ENCODE measurements around the gene LDB3.

The LDB3 gene

DNA sequence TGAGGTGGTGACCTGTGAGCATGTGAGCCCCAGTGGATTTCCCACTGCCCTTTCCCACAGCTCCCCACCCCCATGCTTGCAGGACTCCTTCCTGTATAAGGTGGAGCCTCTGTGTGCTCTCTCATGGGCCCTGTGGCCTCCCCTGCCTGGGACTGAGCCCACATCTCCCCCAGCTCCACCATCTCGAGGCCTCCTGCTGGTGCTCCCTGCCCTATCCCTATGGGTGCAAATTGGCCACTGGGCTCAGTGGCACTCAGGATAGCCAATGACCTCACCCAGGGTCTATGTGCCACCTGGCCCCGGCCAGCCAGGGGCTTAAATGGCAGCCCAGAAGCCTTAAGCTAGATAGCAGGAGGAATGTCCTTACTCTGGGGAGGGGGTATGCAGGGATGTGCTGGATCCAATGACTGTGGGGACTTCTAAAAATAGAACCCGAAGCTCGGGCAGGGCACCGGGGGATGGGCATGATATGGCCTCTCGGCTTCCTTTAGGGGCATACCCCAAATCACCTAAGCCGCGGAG is 2.0 kb downstream of the LDB3 start:
- Histone ChIP-seq H3K27me3 (ENCODE audit: control insufficient read depth, insufficient read depth, low read length) (peaks cover 5% of the 10 kb centered on the region), H3K9me3 (replicated peaks; ENCODE audit: low read length) (no peaks in the 10 kb centered on the region)

DNA sequence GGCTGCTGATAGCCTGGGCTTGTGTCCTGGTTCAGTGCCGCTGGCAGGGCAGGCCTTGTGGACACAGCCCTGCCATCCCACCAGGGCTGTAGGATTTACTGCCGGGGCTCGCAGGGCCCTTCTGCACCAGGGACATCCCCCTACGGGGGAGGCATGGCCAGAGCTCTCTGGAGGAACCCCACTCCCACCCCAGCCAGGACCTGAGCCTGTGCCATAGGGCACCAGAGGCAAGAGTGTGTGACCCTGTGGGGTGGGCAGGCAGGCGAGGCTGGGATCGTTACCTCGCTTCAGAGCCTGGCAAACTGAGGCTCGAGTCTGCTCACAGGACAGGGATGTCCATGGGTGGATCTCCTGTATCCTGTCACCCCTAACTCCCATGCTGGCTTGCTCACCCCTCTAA is 2.6 kb downstream of the LDB3 start:
- Histone ChIP-seq H3K4me3 (ENCODE audit: low read length) (no peak overlapping the region), H3K36me3 (ENCODE audit: insufficient read depth, low read length) (no peaks in the 10 kb centered on the region), H3K9me3 (replicated peaks; ENCODE audit: low read length) (no peaks in the 10 kb centered on the region), H3K27me3 (ENCODE audit: control insufficient read depth, insufficient read depth, low read length) (peaks cover 5% of the 10 kb centered on the region), H3K4me1 (ENCODE audit: control insufficient read depth, insufficient read depth, low read length) (peaks cover 35% of the 10 kb centered on the region), H3K4me2 (ENCODE audit: low read length) (no peak overlapping the region), H3K9ac (ENCODE audit: low read depth, low read length) (no peak overlapping the region)

More for the DNA sequence above, 2.0 kb downstream of the LDB3 start:
- Histone ChIP-seq H3K4me3 (ENCODE audit: low read length) (no peak overlapping the region), H3K9ac (ENCODE audit: low read depth, low read length) (no peak overlapping the region), H3K4me2 (ENCODE audit: low read length) (no peak overlapping the region), H3K36me3 (ENCODE audit: insufficient read depth, low read length) (no peaks in the 10 kb centered on the region), H3K4me1 (ENCODE audit: control insufficient read depth, insufficient read depth, low read length) (peaks cover 35% of the 10 kb centered on the region)

DNA sequence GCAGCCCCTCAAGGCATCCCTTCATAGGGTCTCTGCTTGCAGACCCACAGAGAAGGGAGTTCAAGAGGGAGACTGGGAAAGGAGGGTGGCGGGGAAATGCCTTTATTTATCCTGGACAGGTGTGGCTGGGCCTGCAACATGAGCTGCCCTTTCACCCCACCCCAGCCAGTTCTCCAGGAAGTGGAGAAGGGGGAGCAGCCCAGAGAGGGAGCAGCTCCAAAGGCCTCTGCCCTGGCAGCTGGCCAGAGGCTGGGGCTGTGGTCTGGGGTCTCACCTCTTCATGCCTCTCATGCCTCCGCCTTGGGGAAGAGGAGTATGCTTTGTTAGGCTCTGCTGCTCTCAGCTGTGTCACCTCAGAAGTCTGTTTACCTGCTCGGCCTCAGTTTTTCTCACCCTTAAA is 3.1 kb downstream of the LDB3 start:
- H3K4me3 ChIP-seq (ENCODE audit: low read length): no peak overlapping the region
- no peak overlapping the region for H3K9ac ChIP-seq (ENCODE audit: low read depth, low read length)
- H3K4me1 ChIP-seq (ENCODE audit: control insufficient read depth, insufficient read depth, low read length): peaks cover 35% of the 10 kb centered on the region
- no peaks in the 10 kb centered on the region for H3K9me3 ChIP-seq (replicated peaks; ENCODE audit: low read length)
- H3K36me3 ChIP-seq (ENCODE audit: insufficient read depth, low read length): no peaks in the 10 kb centered on the region
- no peak overlapping the region for H3K4me2 ChIP-seq (ENCODE audit: low read length)
- H3K27me3 ChIP-seq (ENCODE audit: control insufficient read depth, insufficient read depth, low read length): peaks cover 5% of the 10 kb centered on the region

DNA sequence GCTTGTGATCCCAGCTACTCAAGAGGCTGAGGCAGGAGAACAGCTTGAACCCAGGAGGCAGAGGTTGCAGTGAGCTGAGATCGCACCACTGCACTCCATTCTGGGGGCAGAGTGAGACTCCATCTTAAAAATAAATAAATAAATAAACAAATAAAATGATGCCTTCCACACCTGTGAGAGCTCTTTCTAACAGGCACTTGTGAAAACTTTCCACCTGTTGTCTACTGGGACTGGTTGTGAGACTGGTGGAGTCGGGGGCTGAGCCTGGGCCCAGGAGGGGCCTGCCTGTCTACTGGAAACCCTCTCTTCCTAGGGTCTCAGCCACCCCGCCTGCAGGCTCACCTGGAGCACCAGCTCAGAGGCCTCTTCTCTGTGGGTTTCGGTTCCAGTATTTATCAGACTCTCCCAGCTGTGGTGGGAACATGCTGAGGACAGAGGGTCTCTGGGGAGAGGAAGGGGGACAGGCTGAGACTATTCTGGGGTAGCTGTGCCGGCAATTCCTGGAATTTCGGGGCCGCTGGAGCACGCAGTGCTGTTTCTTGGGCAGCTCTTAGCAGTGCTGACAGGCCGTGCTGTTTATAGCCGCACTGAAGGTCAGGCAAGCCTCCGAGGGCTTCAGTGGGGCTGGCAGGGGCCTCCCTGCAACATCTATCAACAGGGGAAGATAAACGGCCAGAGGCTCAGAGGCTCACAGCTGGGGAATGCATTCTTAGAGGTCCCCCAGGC is 3.8 kb downstream of the LDB3 start:
- Histone ChIP-seq H3K4me2 (ENCODE audit: low read length) (no peak overlapping the region), H3K9ac (ENCODE audit: low read depth, low read length) (no peak overlapping the region), H3K36me3 (ENCODE audit: insufficient read depth, low read length) (no peaks in the 10 kb centered on the region), H3K27me3 (ENCODE audit: control insufficient read depth, insufficient read depth, low read length) (peaks cover 5% of the 10 kb centered on the region), H3K9me3 (replicated peaks; ENCODE audit: low read length) (no peaks in the 10 kb centered on the region), H3K4me1 (ENCODE audit: control insufficient read depth, insufficient read depth, low read length) (peaks cover 35% of the 10 kb centered on the region), H3K4me3 (ENCODE audit: low read length) (no peak overlapping the region)

DNA sequence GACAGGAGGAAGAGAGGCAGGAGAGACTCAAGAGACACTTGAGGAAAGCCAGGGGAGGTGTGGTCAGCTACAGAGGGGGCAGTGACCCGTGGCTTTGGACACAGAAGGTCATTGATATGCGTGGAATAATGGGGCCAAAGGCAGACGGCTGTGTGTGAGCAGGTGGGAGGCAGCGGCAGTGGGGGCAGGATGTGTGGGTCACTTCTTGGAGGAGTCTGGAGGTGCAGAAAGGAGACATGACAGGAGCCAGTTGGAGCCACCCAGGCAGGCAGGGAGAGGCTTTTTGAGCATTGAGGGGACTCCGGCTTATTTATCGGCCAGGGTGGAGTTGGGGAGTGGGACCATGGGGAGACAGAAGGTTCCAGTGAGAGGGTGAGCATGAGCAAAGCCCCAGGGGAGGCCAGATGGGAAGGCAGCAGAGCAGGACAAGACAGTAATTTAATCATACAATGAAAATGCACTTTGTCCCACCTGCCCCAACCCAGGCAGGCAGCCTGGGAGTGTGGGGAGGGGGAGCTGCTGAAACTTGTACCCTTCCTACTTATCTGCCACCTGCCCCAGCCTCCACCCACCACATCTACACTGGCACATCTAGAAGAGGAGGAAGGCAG is 5.0 kb downstream of the LDB3 start:
- H3K36me3 ChIP-seq (ENCODE audit: insufficient read depth, low read length): no peaks in the 10 kb centered on the region
- H3K27me3 ChIP-seq (ENCODE audit: control insufficient read depth, insufficient read depth, low read length): peaks cover 5% of the 10 kb centered on the region
- H3K9ac ChIP-seq (ENCODE audit: low read depth, low read length): no peak overlapping the region
- H3K4me3 ChIP-seq (ENCODE audit: low read length): no peak overlapping the region
- H3K9me3 ChIP-seq (replicated peaks; ENCODE audit: low read length): no peaks in the 10 kb centered on the region
- H3K4me1 ChIP-seq (ENCODE audit: control insufficient read depth, insufficient read depth, low read length): peaks cover 27% of the 10 kb centered on the region
- no peak overlapping the region for H3K4me2 ChIP-seq (ENCODE audit: low read length)

DNA sequence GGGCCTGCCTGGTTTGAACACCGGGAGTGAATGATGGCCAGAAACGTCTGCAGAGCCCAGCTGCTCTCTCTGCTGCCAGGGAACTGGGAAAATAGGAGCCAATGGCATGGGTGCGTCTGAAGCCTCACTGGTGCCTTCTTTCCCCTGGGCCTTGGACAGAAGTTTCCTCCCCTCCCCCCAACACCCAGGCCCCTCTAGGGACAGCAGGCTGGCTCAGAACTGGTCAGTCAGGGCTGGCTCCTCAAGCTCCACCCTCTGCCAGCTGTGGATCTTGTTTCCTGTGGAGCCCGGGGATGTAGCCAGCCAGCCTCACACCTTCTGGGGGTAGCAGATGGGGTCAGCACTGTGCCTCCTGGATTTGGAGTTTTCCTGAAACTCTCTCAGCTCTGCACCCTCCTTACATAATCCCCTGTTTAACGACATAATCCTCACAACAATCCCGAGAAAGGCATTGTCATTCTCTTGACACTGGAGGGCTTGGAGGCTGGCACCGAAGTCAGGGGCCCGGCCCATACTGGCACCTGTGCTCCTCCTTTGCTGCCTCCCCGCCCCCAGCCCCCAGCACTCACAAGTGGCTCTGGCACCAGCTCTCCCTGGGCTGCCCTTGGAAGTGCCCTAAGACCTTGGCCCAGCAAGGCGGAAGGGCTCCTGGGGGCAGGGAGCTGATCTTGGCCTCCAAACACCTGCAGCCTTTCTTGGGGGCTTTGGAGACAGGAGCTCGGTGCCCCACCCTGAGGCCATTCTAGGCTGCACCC is 5.7 kb downstream of the LDB3 start:
- H3K4me2 ChIP-seq (ENCODE audit: low read length): peak overlapping the region; percentile 16
- H3K9me3 ChIP-seq (replicated peaks; ENCODE audit: low read length): no peaks in the 10 kb centered on the region
- H3K36me3 ChIP-seq (ENCODE audit: insufficient read depth, low read length): no peaks in the 10 kb centered on the region
- peaks cover 21% of the 10 kb centered on the region for H3K4me1 ChIP-seq (ENCODE audit: control insufficient read depth, insufficient read depth, low read length)
- H3K4me3 ChIP-seq (ENCODE audit: low read length): no peak overlapping the region
- H3K27me3 ChIP-seq (ENCODE audit: control insufficient read depth, insufficient read depth, low read length): peaks cover 5% of the 10 kb centered on the region
- H3K9ac ChIP-seq (ENCODE audit: low read depth, low read length): no peak overlapping the region

DNA sequence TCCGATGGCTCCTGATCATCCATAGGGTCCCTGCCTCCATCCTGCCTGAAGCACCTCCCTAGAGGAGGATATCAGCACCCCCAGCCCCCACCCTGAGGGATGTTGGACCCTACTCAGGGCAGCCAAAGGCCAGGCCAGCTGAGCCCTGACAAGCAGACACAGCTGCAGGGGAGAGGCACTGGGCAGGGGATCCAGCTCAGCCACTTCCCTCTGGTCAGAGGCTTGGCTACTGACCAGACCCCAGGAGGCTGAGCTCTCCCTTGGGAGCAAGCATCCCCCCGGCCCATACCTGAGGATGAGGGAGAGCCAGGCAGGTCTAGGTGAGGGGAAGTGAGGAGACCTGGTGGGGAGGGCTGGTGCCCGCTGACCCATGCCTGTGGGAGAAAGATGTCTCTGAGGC is 6.6 kb downstream of the LDB3 start:
- no peak overlapping the region for H3K4me3 ChIP-seq (ENCODE audit: low read length)
- no peak overlapping the region for H3K4me2 ChIP-seq (ENCODE audit: low read length)
- H3K36me3 ChIP-seq (ENCODE audit: insufficient read depth, low read length): no peaks in the 10 kb centered on the region
- no peaks in the 10 kb centered on the region for H3K9me3 ChIP-seq (replicated peaks; ENCODE audit: low read length)
- H3K27me3 ChIP-seq (ENCODE audit: control insufficient read depth, insufficient read depth, low read length): peaks cover 5% of the 10 kb centered on the region
- H3K4me1 ChIP-seq (ENCODE audit: control insufficient read depth, insufficient read depth, low read length): peaks cover 19% of the 10 kb centered on the region
- H3K9ac ChIP-seq (ENCODE audit: low read depth, low read length): no peak overlapping the region

DNA sequence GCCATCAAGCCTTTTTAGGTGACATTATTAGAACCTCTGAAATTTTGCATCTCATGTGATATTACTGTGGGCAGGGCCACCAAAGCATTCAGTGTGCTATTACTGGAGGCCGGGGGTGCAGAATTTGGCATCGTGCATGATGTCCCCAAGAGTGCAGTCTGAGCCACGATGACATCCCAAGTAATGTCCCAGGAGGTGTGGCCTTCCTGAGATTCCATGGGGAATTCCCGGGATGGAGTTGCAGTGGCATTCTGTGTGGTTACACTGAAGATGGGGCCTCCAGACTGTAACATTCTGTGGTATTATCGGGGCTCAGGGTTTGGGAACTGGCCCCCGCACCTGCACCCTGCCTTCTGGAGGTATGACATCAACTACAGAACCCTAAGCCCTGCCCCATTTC is 9.1 kb downstream of the LDB3 start:
- no peak overlapping the region for H3K4me3 ChIP-seq (ENCODE audit: low read length)
- no peak overlapping the region for H3K9ac ChIP-seq (ENCODE audit: low read depth, low read length)
- peaks cover 25% of the 10 kb centered on the region for H3K4me1 ChIP-seq (ENCODE audit: control insufficient read depth, insufficient read depth, low read length)
- peaks cover 5% of the 10 kb centered on the region for H3K27me3 ChIP-seq (ENCODE audit: control insufficient read depth, insufficient read depth, low read length)
- H3K4me2 ChIP-seq (ENCODE audit: low read length): no peak overlapping the region
- no peaks in the 10 kb centered on the region for H3K36me3 ChIP-seq (ENCODE audit: insufficient read depth, low read length)
- H3K9me3 ChIP-seq (replicated peaks; ENCODE audit: low read length): no peaks in the 10 kb centered on the region

DNA sequence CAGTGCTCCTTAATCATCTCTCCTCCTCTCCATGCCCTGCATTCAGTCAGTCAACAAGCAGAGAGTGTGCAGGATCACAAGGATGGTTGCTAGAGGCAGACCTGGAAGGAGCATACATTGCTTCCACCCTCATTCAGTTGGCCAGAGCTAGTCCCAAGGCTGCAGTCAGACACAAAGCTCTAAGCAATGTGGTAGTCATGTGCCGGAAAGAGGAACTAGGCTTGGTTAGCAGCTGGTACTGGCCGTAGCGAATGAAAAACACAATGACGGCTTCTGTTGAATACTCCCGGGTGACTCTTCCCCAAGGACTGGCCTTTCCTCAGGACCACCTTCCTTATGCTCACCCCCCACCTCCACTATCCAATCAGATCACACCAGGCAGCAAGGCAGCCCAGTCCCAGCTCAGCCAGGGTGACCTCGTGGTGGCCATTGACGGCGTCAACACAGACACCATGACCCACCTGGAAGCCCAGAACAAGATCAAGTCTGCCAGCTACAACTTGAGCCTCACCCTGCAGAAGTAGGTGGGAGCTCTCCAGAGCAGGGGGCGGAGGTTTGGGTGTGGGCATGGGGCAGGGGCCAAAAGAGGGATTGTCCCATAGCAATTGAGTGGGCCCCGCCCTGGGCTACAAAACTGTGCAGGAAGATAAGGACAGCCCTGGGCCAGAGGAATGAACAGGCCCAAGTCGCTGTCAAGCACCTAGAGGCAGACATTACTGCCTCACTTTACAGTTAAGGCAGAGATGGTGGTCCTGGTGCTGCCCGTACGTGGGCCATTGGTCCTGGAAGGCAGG is 10.9 kb downstream of the LDB3 start:
- no peak overlapping the region for H3K4me2 ChIP-seq (ENCODE audit: low read length)
- no peaks in the 10 kb centered on the region for H3K9me3 ChIP-seq (replicated peaks; ENCODE audit: low read length)
- H3K27me3 ChIP-seq (ENCODE audit: control insufficient read depth, insufficient read depth, low read length): peaks cover 18% of the 10 kb centered on the region

DNA sequence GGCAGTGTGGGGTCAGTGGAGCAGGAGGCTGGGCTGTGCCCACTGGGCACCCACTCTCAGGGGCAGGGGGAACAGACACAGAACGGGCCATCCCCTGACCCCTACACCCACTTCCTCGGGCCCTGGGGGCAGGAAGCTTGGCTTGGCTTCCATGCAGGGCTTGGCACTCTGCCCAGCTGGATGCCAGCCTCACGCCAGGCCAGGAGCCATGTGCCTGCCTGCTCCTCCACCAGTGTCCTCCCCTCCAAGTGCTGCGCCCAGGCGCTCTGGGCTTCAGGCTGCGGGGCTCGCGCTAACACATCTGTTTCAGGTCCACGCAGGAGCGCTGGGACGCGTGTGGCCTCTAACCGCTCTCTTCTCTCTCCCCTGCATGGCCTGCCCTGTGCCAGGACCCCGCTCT is 12.7 kb downstream of the LDB3 start:
- Histone ChIP-seq H3K36me3 (ENCODE audit: insufficient read depth, low read length) (no peaks in the 10 kb centered on the region), H3K4me2 (ENCODE audit: low read length) (no peak overlapping the region), H3K9me3 (replicated peaks; ENCODE audit: low read length) (no peaks in the 10 kb centered on the region), H3K4me3 (ENCODE audit: low read length) (no peak overlapping the region), H3K27me3 (ENCODE audit: control insufficient read depth, insufficient read depth, low read length) (peaks cover 25% of the 10 kb centered on the region), H3K4me1 (ENCODE audit: control insufficient read depth, insufficient read depth, low read length) (peaks cover 10% of the 10 kb centered on the region), H3K9ac (ENCODE audit: low read depth, low read length) (no peak overlapping the region)

More for the DNA sequence above, 10.9 kb downstream of the LDB3 start:
- no peaks in the 10 kb centered on the region for H3K36me3 ChIP-seq (ENCODE audit: insufficient read depth, low read length)
- H3K4me1 ChIP-seq (ENCODE audit: control insufficient read depth, insufficient read depth, low read length): peaks cover 16% of the 10 kb centered on the region
- no peak overlapping the region for H3K9ac ChIP-seq (ENCODE audit: low read depth, low read length)
- H3K4me3 ChIP-seq (ENCODE audit: low read length): no peak overlapping the region
